Progenitor cell of endocrine pancreas (in vitro differentiated cells): Measurements from ENCODE around the gene FAM174B. TPM values are rescaled to one million over a fixed set of nuclear protein-coding genes. Genes with fewer than 3 reads are reported as not detected.

Source experiments
- DNase-seq: peaks from one replicate; pipeline ENCODE4 v3.0.0; 2021; ENCODE audit warnings: low spot score; ENCODE audit not compliant: unreplicated experiment
- H3K27ac Mint-ChIP-seq: 2 replicates; pipeline ENCODE4 v1.8.0; 2021; ENCODE audit warnings: mild to moderate bottlenecking, moderate library complexity, mixed read lengths
- H3K27me3 Mint-ChIP-seq: 2 replicates; pipeline ENCODE4 v1.8.0; 2021; ENCODE audit warnings: mixed read lengths
- H3K36me3 Mint-ChIP-seq: 2 replicates; pipeline ENCODE4 v1.8.0; 2022; ENCODE audit warnings: mixed read lengths; ENCODE audit not compliant: insufficient read depth
- H3K4me1 Mint-ChIP-seq: 2 replicates; pipeline ENCODE4 v1.8.0; 2021; ENCODE audit warnings: low read depth, mixed read lengths
- H3K4me3 Mint-ChIP-seq: 2 replicates; pipeline ENCODE4 v1.8.0; 2021; ENCODE audit warnings: low read depth, mild to moderate bottlenecking, moderate library complexity, mixed read lengths
- H3K9me3 Mint-ChIP-seq: 2 replicates; pipeline ENCODE4 v1.8.0; 2021; ENCODE audit warnings: low read depth, mixed read lengths
- total RNA-seq: library from RNA; stranded (reverse); gene quantifications from 2 replicates; pipeline ENCODE4 v1.2.1, GENCODE V29; 2021
- TF ChIP-seq, protein P1 (sequence below): fragments of 200-600 bp; sonication (generic); IDR thresholded peaks from one replicate; pipeline ENCODE4 v1.5.0; 2021; ENCODE audit warnings: antibody characterized with exemption, mild to moderate bottlenecking; ENCODE audit not compliant: unreplicated experiment

FAM174B gene
- total RNA-seq, 1 donor from 2014 or later: 37.0 TPM

DNA sequence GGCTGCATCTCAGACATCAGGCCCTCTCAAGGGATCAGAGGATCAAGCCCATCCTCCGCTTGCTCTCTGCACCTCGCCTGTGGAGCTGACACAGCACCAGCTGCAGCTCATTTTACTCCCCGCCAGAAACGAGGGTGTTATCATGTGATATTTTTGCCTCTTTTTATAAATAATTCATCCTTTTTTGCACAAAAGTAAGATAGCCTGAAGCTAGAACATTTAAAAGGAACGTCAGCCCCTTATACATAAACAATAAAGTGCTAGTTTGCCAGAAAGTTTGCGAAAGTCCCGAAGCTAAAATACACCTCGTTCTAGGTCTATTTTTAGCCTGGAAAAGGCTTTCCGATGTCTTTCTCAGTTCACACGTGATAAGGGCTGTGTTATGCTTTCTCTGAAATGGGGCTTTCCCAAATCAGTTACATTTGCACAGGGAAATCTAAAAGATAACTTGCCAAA is 9.6 kb upstream of the FAM174B start:
- Mint-ChIP-seq H3K27me3 (peaks cover 13% of the 10 kb centered on the region), H3K36me3 (no peaks in the 10 kb centered on the region), H3K27ac (no peak overlapping the region), H3K4me1 (peaks cover 28% of the 10 kb centered on the region), H3K9me3 (no peaks in the 10 kb centered on the region), H3K4me3 (no peak overlapping the region)
- TF ChIP-seq, protein P1, sequence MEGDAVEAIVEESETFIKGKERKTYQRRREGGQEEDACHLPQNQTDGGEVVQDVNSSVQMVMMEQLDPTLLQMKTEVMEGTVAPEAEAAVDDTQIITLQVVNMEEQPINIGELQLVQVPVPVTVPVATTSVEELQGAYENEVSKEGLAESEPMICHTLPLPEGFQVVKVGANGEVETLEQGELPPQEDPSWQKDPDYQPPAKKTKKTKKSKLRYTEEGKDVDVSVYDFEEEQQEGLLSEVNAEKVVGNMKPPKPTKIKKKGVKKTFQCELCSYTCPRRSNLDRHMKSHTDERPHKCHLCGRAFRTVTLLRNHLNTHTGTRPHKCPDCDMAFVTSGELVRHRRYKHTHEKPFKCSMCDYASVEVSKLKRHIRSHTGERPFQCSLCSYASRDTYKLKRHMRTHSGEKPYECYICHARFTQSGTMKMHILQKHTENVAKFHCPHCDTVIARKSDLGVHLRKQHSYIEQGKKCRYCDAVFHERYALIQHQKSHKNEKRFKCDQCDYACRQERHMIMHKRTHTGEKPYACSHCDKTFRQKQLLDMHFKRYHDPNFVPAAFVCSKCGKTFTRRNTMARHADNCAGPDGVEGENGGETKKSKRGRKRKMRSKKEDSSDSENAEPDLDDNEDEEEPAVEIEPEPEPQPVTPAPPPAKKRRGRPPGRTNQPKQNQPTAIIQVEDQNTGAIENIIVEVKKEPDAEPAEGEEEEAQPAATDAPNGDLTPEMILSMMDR: no peak
- DNase-seq: no peak

DNA sequence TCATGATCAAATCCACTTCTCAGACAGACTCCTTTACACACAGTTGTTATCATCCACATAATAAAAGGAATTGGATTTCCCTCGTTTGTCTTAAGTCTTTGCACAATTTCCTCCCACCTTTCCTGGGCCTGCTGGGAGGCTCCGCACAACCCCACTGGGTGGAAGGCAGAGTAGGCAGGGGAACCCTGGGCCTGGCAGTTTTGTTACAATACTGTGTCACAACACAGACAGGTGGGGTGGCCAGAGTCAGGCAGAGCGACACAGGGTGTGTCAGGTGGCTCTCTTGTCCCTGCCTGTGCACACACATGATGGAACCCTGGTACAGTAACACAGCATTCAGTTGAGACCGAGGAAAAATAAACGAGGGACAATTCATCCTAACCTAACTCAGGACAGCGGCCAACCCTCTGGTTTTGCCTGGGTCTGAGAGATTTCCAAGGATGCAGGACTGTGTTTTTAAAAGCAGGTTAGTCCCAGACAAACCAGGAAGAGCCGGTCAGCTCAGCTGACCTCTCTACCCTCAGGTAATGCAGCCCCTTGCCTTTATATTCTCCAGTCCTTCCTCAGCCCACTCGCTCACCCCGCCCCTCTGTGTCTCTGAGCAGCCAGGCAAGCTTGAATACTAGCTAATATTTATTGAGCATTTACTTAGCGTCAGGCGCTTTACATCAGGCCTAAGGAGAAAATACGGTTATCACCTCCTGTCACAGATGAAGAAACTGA is 8.8 kb upstream of the FAM174B start:
- no peaks in the 10 kb centered on the region for H3K36me3 Mint-ChIP-seq
- H3K9me3 Mint-ChIP-seq: no peaks in the 10 kb centered on the region
- TF ChIP-seq, protein P1: no peak
- H3K4me1 Mint-ChIP-seq: peaks cover 25% of the 10 kb centered on the region
- DNase-seq: no peak
- no peak overlapping the region for H3K4me3 Mint-ChIP-seq
- H3K27ac Mint-ChIP-seq: no peak overlapping the region
- peaks cover 8% of the 10 kb centered on the region for H3K27me3 Mint-ChIP-seq

DNA sequence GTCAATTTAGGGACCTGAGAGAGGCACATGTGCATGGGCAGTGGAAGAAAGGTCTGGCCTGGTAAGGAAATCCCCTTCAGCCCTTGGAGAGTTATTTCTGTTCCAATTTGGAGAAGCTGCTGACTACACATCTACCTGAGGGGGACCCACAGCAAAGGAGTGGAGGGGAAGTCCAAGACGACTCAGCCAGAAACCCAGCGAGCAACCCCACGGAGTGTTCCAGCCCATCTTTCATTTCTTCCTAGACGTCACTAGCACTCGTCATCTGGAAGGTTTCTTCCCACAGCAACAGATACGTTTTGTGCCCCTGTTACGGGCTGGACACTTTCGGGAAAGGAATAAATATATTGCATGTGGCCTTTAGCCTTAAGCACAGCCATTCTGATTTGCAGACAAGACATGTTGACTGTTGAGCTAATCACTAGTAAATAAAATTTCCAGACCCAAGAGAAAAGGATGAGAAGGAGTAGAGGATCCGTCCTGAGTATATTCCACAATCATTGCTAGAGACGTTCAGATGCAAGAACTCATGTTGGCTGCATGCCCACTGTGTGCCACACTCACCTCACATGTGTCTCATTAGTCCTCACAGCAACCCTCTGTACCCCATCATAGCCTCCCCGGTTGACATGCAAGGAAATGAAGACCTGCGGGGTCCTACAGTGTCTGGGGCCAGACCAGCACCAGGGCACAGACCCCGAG is 7.8 kb upstream of the FAM174B start:
- no peak overlapping the region for H3K4me3 Mint-ChIP-seq
- H3K27me3 Mint-ChIP-seq: peaks cover 6% of the 10 kb centered on the region
- H3K9me3 Mint-ChIP-seq: no peaks in the 10 kb centered on the region
- no peaks in the 10 kb centered on the region for H3K36me3 Mint-ChIP-seq
- DNase-seq: no peak
- TF ChIP-seq, protein P1: no peak
- no peak overlapping the region for H3K27ac Mint-ChIP-seq
- H3K4me1 Mint-ChIP-seq: peaks cover 24% of the 10 kb centered on the region

DNA sequence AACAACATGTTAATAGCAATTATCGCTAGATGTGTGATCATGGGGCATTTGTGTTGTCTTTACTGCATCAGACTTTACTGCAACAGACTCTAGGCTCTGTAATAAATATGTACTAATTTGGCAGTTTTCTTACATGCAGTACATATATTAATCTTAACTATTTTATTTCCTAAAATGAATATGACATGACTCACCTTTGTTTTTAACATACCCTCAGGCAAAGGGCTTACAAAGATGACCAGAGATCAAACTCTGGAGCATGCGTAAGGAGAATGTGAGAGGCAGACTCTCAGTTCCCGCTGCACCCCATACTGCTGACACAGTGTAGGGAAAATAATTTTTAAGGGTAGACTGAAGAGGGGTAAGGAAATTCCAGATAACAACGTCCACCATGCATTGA is 7.2 kb upstream of the FAM174B start:
- Mint-ChIP-seq H3K4me1 (peaks cover 20% of the 10 kb centered on the region), H3K27ac (no peak overlapping the region), H3K27me3 (peaks cover 4% of the 10 kb centered on the region), H3K36me3 (no peaks in the 10 kb centered on the region), H3K9me3 (no peaks in the 10 kb centered on the region), H3K4me3 (no peak overlapping the region)
- DNase-seq: no peak
- TF ChIP-seq, protein P1: no peak

DNA sequence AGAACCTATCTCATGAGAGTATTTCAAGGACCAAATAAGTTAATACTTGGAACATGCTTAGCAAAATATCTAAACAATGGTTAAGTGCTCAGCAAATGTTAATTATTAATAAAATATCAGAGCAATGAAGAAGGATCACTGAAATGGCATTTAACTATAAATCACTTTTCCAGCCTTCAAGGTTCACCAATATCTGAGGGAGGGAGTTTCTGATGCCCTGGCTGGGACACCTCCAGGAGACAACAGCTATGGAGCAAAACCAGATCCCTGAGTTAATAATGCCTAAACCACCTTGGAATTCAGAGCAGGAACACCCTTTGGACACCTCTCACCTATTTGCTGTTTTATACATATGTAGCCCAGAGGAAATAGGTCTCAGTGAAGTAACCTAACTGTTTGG is 6.4 kb upstream of the FAM174B start:
- Mint-ChIP-seq H3K9me3 (no peaks in the 10 kb centered on the region), H3K4me3 (no peak overlapping the region), H3K27ac (no peak overlapping the region), H3K36me3 (no peaks in the 10 kb centered on the region), H3K27me3 (peaks cover 4% of the 10 kb centered on the region), H3K4me1 (peaks cover 12% of the 10 kb centered on the region)
- no peak for DNase-seq
- TF ChIP-seq, protein P1: no peak
